Measurements from ENCODE around the gene VIPAS39. TPM values are rescaled to one million over a fixed set of nuclear protein-coding genes. Genes with fewer than 3 reads are reported as not detected.

The VIPAS39 gene
- total RNA-seq, 1 experiment from 2014 or later = 18.7 TPM

DNA sequence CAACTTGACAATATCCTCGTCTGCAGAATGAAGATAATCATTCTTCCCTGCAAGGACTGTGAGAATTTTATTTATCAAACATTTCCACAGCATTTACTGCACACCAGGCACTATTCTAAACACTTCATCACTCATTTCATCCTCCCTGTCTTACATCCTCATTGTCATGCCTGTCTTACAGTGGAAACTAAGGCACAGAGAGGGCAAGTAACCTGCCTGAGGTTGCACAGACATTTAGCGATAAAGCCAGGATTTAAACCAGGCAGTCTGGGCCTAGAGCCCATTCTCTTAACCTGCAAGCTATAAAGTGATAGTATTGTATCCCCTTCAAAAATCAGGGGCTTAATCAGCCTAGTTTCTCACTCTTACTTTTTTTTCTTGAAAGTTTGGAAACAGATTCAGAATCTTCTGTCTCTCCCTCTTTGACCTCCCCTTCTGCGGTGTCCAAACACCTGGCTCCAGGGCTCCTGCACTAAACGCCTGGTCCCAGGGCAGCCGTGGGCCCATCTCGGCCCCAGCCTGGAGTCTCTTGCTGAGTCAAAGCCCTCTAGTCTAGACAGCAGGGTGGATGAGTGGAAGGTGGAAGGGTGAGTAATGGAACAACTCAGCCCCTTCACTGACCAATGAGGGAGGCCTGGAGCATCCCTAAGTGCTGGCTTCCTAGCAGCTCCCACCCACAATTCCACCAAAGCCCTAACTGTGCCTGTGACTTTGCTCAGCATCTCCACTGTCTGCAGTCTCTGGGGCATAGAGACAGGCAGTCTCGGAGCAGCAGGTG lies 28.7 kb upstream of the VIPAS39 start:
- TF ChIP-seq, protein P1, sequence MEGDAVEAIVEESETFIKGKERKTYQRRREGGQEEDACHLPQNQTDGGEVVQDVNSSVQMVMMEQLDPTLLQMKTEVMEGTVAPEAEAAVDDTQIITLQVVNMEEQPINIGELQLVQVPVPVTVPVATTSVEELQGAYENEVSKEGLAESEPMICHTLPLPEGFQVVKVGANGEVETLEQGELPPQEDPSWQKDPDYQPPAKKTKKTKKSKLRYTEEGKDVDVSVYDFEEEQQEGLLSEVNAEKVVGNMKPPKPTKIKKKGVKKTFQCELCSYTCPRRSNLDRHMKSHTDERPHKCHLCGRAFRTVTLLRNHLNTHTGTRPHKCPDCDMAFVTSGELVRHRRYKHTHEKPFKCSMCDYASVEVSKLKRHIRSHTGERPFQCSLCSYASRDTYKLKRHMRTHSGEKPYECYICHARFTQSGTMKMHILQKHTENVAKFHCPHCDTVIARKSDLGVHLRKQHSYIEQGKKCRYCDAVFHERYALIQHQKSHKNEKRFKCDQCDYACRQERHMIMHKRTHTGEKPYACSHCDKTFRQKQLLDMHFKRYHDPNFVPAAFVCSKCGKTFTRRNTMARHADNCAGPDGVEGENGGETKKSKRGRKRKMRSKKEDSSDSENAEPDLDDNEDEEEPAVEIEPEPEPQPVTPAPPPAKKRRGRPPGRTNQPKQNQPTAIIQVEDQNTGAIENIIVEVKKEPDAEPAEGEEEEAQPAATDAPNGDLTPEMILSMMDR (IDR thresholded peaks at IDR 0.05; ENCODE audit: unreplicated experiment) = no peak
- no TSS peak for BruUV-seq (replicated peaks)
- H3K4me3 Mint-ChIP-seq (ENCODE audit: unreplicated experiment) = no peak overlapping the region
- intact Hi-C loops (cut with micrococcal nuclease) = no loop called here
- H3K27ac Mint-ChIP-seq (ENCODE audit: low read depth, unreplicated experiment) = no peak overlapping the region
- H3K36me3 Mint-ChIP-seq (ENCODE audit: insufficient read depth, unreplicated experiment) = no peaks in the 10 kb centered on the region
- CTCF ChIA-PET = no interaction called here
- POLR2A ChIA-PET = no interaction called here
- no peaks in the 10 kb centered on the region for H3K4me1 Mint-ChIP-seq (ENCODE audit: insufficient read depth, unreplicated experiment)
- H3K9me3 Mint-ChIP-seq (ENCODE audit: unreplicated experiment) = no peaks in the 10 kb centered on the region
- no peaks in the 10 kb centered on the region for H3K27me3 Mint-ChIP-seq (ENCODE audit: insufficient read depth, unreplicated experiment)
- peak; percentile 13 for DNase-seq (ENCODE audit: unreplicated experiment)

DNA sequence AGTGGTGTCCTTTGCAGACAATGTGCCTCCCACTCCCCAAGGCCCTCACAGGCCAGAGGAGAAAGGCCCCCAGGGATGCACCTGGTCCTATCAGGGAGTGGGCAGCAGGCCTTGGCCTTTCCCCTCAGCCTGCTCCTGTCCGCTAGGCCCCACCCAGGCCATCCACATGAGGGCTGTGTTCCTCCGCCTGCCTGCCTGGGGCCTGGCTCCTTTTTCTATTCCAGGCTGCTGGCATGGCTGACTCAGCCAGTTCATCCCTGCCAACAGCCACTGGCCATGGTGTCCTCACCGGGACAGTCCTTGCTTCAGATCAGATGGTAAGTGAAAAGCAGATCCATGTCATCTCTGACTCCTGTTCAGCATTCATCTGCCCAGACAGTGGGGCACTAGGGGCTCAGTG lies 27.9 kb upstream of the VIPAS39 start:
- Mint-ChIP-seq H3K4me1 (ENCODE audit: insufficient read depth, unreplicated experiment) (no peaks in the 10 kb centered on the region), H3K27ac (ENCODE audit: low read depth, unreplicated experiment) (no peak overlapping the region), H3K36me3 (ENCODE audit: insufficient read depth, unreplicated experiment) (no peaks in the 10 kb centered on the region), H3K27me3 (ENCODE audit: insufficient read depth, unreplicated experiment) (no peaks in the 10 kb centered on the region), H3K9me3 (ENCODE audit: unreplicated experiment) (no peaks in the 10 kb centered on the region), H3K4me3 (ENCODE audit: unreplicated experiment) (no peak overlapping the region)
- ChIA-PET POLR2A (no interaction called here), CTCF (no interaction called here)
- BruUV-seq (replicated peaks) = no TSS peak
- TF ChIP-seq, protein P1 (IDR thresholded peaks at IDR 0.05; ENCODE audit: unreplicated experiment) = no peak
- intact Hi-C loops (cut with micrococcal nuclease) = no loop called here
- DNase-seq (ENCODE audit: unreplicated experiment) = peak; percentile 15

DNA sequence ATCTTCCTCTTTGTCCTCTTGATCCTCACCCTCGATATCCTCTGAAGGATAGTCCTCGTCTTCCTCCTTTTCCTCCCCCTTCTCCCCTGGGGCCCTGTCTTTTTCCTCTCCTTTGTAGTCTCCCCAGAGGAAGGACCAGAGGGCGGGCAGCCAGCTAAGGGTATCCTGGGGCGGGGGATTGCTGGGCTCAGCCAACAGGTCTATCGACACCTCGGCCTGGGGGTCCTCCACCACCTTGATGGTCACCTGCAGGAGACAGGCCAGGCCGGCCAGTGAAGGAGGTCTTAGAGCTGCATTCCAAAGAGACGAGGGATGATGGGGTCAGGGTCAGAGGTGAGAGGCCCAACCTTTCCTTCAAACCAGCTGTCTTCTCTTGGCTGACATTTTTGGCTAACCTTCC lies 25.0 kb upstream of the VIPAS39 start:
- H3K27me3 Mint-ChIP-seq (ENCODE audit: insufficient read depth, unreplicated experiment) = no peaks in the 10 kb centered on the region
- intact Hi-C loops (cut with micrococcal nuclease) = no loop called here
- no peaks in the 10 kb centered on the region for H3K9me3 Mint-ChIP-seq (ENCODE audit: unreplicated experiment)
- no peaks in the 10 kb centered on the region for H3K36me3 Mint-ChIP-seq (ENCODE audit: insufficient read depth, unreplicated experiment)
- BruUV-seq (replicated peaks) = no TSS peak
- CTCF ChIA-PET = interaction anchor here (0.8 kb wide), 1 partner anchor 216 kb away, joined by 9 read pairs; no protein-coding TSS in a partner anchor
- DNase-seq (ENCODE audit: unreplicated experiment) = no peak
- no peak overlapping the region for H3K27ac Mint-ChIP-seq (ENCODE audit: low read depth, unreplicated experiment)
- POLR2A ChIA-PET = no interaction called here
- H3K4me3 Mint-ChIP-seq (ENCODE audit: unreplicated experiment) = no peak overlapping the region
- TF ChIP-seq, protein P1 (IDR thresholded peaks at IDR 0.05; ENCODE audit: unreplicated experiment) = no peak
- H3K4me1 Mint-ChIP-seq (ENCODE audit: insufficient read depth, unreplicated experiment) = no peaks in the 10 kb centered on the region

DNA sequence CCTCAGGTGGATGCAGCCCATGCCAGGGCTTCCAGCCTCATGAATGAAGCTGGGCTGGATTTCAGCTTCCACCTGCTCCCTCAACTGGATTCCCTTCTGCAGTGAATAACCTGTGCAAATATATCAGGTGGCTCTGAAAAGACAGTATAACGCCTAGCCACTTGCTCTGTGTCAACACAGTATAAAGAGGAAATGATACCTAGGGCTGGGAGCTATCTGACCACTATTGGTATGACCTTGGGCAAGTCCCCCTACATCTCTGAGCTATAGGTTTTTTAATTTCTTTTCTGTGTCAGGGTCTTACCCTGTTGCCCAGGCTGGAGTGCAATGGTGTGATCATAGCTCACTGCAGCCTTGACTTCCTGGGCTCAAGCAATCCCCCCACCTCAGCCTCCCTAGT lies 21.4 kb upstream of the VIPAS39 start:
- H3K4me3 Mint-ChIP-seq (ENCODE audit: unreplicated experiment) = no peak overlapping the region
- BruUV-seq (replicated peaks) = no TSS peak
- TF ChIP-seq, protein P1 (IDR thresholded peaks at IDR 0.05; ENCODE audit: unreplicated experiment) = no peak
- H3K27me3 Mint-ChIP-seq (ENCODE audit: insufficient read depth, unreplicated experiment) = peaks cover 11% of the 10 kb centered on the region
- POLR2A ChIA-PET = interaction anchor here (1.0 kb wide), 1 partner anchor 30 kb away, joined by 3 read pairs; no protein-coding TSS in a partner anchor
- CTCF ChIA-PET = interaction anchor here (0.6 to 1.4 kb wide), 3 partner anchors 20 to 260 kb away, joined by 3 to 4 read pairs (median 3); no protein-coding TSS in a partner anchor
- H3K4me1 Mint-ChIP-seq (ENCODE audit: insufficient read depth, unreplicated experiment) = no peaks in the 10 kb centered on the region
- intact Hi-C loops (cut with micrococcal nuclease) = no loop called here
- no peaks in the 10 kb centered on the region for H3K36me3 Mint-ChIP-seq (ENCODE audit: insufficient read depth, unreplicated experiment)
- DNase-seq (ENCODE audit: unreplicated experiment) = no peak
- no peak overlapping the region for H3K27ac Mint-ChIP-seq (ENCODE audit: low read depth, unreplicated experiment)
- H3K9me3 Mint-ChIP-seq (ENCODE audit: unreplicated experiment) = no peaks in the 10 kb centered on the region

Data from MCF 10A (cell line).